ENCODE data around the gene DDX60. TPM values are rescaled to one million over a fixed set of nuclear protein-coding genes. Genes with fewer than 3 reads are reported as not detected.
"Not testable (repeated sequence)": the region's sequence is repeated elsewhere in the genome, so short reads cannot be mapped to it uniquely, and the experiment has no call there.

Gene DDX60
- total RNA-seq, 1 donor from 2014 or later = 27.6 TPM

DNA sequence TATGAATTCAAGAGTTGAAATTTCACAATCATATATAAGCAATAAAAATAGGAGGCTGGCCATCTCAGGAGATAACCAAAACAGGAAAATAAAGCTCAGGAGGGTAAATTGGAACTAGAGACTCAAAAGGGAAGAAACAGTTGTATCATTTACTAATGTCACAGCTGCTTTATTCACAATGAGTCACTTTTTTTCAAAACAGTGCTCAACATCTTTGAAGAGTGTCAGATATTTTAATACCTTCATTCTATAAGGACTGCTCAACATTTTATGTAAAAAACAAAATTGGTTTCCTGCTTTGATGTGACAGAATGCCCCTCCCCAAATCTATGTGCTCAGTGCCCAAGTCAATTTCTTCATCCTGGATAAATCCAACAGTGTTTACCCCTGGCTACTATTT, 97.7 kb downstream of the DDX60 start:
- H3K27ac ChIP-seq = no peak overlapping the region
- intact Hi-C loops (cut with DNase I) = no loop called here
- no peak overlapping the region for H3K4me3 ChIP-seq
- peaks cover 59% of the 10 kb centered on the region for H3K36me3 ChIP-seq
- no peak for ATAC-seq
- H3K9me3 ChIP-seq = no peaks in the 10 kb centered on the region
- DNase-seq = no peak
- H3K27me3 ChIP-seq = no peaks in the 10 kb centered on the region
- H3K4me1 ChIP-seq = no peaks in the 10 kb centered on the region
- no peak for TF ChIP-seq CTCF (IDR thresholded peaks at IDR 0.05)

- intact Hi-C loops (cut with DNase I) = no loop called here
- Histone ChIP-seq H3K4me3 (no peak overlapping the region), H3K4me1 (no peaks in the 10 kb centered on the region), H3K36me3 (peaks cover 48% of the 10 kb centered on the region), H3K9me3 (no peaks in the 10 kb centered on the region), H3K27ac (no peak overlapping the region), H3K27me3 (no peaks in the 10 kb centered on the region)
- DNase-seq = no peak
- ATAC-seq = no peak
- no peak for TF ChIP-seq CTCF (IDR thresholded peaks at IDR 0.05)
Observed at GRCh38 chr4:168218645-168219044, 99.9 kb downstream of the DDX60 start.

- H3K4me1 ChIP-seq; ATAC-seq; DNase-seq; H3K9me3 ChIP-seq; H3K4me3 ChIP-seq; H3K27me3 ChIP-seq; intact Hi-C loops (cut with DNase I); H3K27ac ChIP-seq: not testable (repeated sequence)
- peaks cover 19% of the 10 kb centered on the region for H3K36me3 ChIP-seq
Observed at GRCh38 chr4:168213511-168213910, 105.0 kb downstream of the DDX60 start.

- Histone ChIP-seq H3K4me1 (no peaks in the 10 kb centered on the region), H3K36me3 (peaks cover 11% of the 10 kb centered on the region), H3K27me3 (no peaks in the 10 kb centered on the region), H3K4me3 (no peak overlapping the region), H3K27ac (no peak overlapping the region), H3K9me3 (no peaks in the 10 kb centered on the region)
- intact Hi-C loops (cut with DNase I) = no loop called here
- no peak for ATAC-seq
- no peak for TF ChIP-seq CTCF (IDR thresholded peaks at IDR 0.05)
- no peak for DNase-seq
Observed at GRCh38 chr4:168212656-168213055, 105.9 kb downstream of the DDX60 start.

DNA sequence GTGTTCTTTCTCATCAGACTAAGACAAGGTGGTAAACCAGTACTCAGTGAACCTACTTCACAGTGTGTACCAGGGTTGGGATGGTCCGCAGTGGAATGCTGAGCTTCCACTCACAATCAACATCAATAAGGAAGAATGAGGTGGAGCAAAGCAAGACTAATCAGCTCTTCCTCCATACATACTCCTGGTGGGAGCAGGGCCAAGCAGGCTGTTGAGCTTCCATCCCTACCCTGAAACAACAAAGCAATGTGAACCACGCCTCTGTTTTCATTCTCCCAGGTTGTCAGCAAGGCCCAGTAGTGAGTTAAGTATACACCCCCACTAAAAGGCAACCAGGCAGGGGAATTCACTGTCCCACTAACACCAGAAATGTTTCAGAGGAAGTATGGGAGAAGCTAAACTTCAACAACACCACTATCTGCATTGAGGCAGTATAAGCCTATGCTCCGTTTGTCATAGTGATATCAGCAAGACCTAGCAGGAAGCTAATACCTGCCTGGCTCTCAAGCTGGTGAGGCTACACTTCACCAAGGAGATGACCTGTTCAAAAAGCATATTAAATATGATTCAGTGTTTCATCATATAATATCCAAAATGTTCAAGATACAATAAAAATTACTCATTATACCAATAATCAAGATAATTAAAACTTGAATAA, 109.5 kb downstream of the DDX60 start:
- no peak overlapping the region for H3K27ac ChIP-seq
- TF ChIP-seq CTCF (IDR thresholded peaks at IDR 0.05) = no peak
- no peaks in the 10 kb centered on the region for H3K4me1 ChIP-seq
- DNase-seq (no peak), ATAC-seq (peak; percentile 28)
- intact Hi-C loops (cut with DNase I) = no loop called here
- no peaks in the 10 kb centered on the region for H3K27me3 ChIP-seq
- no peak overlapping the region for H3K4me3 ChIP-seq
- H3K9me3 ChIP-seq = peaks cover under 1% of the 10 kb centered on the region
- no peaks in the 10 kb centered on the region for H3K36me3 ChIP-seq

DNA sequence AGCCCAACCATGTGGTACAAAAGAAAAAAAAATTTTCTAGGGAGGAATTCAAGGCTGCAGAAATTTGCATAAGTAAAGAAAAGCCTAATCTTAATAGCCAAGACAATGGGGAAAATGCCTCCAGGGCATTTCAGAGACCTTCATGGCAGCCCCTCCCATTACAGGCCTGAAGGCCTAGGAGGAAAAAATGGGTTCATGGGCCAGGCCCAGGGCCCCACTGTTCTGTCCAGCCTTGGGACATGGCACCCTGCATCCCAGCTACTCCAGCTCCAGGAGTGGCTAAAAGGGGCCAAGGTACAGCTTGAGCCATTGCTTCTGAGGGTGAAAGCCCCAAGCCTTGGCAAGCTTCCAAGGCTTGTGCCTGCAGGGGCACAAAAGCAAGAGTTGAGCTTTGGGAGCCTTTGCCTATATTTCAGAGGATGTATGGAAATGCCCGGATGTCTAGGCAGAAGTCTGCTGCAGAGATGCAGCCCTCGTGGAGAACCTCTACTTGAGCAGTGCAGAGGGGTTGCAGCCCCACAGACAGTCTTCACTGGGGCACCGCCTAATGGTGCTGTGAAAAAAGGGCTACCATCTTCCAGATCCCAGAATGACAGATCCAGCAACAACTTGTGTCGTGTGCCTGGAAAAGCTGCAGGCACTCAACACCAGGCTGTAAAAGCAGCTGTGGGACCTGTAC, 115.2 kb downstream of the DDX60 start:
- ATAC-seq (no peak), DNase-seq (no peak)
- H3K27me3 ChIP-seq = no peaks in the 10 kb centered on the region
- intact Hi-C loops (cut with DNase I) = no loop called here
- TF ChIP-seq CTCF (IDR thresholded peaks at IDR 0.05) = no peak
- peaks cover 14% of the 10 kb centered on the region for H3K9me3 ChIP-seq
- no peak overlapping the region for H3K27ac ChIP-seq
- no peaks in the 10 kb centered on the region for H3K4me1 ChIP-seq
- H3K36me3 ChIP-seq = no peaks in the 10 kb centered on the region
- no peak overlapping the region for H3K4me3 ChIP-seq
